ENCODE measurements around the gene PDE7B.

The PDE7B gene

DNA sequence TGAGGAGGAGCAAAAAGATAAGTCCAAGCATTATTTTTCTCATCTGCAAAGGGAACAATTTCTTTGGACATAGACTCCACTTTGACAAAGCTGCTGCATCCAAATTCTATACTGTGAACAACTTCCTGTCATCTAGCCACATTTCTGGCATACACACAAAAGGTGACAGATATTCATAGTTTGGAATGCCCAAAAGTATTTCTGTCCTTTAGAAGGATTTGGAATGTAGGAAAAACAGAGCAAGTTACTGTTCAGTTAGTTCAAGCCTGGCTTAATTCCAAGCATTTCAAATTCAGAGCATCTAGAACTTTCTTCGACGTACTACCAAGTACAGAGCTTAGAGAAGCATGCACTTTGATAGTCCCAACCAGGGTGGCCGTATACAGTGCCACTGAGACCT, 134.0 kb downstream of the PDE7B start:
- no peak for DNase-seq (ENCODE audit: low read depth in 2 of 2)

DNA sequence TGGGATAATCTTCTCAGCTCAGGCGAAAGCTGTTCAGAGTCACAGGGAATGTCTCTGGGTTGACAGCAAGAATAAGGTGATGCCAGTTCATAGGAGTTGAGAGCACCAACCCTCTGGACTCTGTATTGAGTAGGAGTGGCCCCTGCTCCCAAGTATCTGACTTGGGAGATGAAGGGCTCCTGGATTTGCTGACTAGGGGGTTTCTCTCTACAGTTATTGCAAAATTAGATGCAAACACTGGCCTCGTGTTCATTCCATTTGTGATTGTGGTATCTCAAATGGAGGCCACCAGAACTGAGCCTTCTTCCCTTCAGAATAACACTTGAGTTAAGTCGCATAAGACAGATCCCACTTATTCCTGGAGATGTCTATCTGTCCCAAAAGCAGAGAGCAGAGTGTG, 135.7 kb downstream of the PDE7B start:
- no peak for DNase-seq (ENCODE audit: low read depth in 2 of 2)

DNA sequence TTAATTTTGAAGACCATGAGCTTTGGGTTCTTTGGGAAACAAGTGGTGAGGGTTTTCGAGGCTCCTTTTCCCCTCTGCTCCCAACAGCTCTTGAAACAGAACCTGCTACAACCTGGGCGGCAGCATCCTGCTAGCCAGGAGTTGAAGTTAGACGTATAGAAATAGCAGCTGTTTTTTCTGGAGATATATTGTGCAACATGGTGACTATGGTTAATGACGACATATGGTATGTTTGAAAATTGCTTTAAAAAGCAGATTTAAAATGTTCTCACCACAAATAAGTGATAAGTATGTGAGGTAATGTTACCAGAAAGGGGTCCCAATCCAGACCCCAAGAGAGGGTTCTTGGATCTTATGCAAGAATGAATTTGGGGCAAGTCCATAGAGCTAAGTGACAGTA, 138.9 kb downstream of the PDE7B start:
- DNase-seq (ENCODE audit: low read depth in 2 of 2): no peak

DNA sequence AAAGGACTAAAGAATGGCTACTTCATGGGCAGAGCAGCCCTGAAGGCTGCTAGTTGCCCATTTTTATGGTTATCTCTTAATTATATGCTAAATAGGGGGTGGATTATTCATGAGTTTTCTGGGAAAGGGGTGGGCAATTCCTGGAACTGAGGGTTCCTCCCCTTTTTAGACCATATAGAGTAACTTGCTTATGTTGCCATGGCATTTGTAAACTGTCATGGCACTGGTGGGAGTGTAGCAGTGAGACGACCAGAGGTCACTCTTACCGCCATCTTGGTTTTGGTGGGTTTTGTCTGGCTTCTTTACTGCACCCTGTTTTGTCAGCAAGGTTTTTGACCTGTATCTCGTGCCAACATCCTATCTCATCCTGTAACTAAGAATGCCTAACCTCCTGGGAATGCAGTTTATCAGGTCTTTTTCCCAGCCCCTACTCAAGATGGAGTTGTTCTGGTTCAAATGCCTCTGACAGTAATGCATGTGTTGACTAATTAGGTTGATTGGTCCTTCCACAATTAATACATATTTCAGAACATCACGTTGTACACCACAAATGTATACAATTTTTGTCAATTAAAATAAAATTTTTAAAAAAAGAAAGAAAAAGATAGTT, 139.5 kb downstream of the PDE7B start:
- no peak for DNase-seq (ENCODE audit: low read depth in 2 of 2)

DNA sequence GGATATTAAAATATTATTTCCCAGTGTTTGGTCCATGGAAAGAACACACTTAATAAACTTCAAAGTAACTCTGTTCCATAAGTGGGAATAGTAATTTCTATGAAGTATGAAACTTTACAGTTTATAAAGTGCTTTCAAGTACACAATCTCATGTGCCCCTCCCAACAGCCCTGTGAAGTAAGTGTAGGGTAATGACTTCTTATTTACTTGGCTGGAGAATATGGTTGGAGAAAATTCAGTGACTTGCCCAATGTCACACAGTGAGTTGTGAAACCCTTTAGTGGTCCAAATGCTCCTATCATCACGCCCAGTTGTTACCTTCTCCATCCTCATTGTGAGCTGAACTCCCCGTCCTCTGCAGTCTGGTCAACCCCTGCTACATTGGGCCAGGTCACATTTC, 141.2 kb downstream of the PDE7B start:
- no peak for DNase-seq (ENCODE audit: low read depth in 2 of 2)

DNA sequence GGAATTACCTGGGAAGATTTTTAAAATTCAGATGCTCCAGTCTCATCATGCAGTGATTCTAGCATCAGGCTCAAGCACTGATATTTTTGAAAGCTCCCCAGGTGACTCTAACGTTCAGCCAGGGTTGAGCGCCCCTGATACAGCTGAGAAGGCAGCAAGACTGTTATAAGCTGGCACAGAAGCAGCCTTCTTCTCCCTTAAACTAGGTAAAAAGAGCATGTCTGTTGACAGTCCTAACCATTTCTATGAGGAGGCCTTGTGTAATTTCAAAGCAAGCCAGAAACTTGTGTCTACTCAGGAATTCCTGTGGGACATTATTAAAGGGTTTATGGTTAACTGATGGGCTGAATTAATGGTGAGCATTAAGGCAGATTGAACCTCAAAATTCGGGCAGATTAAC, 141.9 kb downstream of the PDE7B start:
- DNase-seq (ENCODE audit: low read depth in 2 of 2): no peak

DNA sequence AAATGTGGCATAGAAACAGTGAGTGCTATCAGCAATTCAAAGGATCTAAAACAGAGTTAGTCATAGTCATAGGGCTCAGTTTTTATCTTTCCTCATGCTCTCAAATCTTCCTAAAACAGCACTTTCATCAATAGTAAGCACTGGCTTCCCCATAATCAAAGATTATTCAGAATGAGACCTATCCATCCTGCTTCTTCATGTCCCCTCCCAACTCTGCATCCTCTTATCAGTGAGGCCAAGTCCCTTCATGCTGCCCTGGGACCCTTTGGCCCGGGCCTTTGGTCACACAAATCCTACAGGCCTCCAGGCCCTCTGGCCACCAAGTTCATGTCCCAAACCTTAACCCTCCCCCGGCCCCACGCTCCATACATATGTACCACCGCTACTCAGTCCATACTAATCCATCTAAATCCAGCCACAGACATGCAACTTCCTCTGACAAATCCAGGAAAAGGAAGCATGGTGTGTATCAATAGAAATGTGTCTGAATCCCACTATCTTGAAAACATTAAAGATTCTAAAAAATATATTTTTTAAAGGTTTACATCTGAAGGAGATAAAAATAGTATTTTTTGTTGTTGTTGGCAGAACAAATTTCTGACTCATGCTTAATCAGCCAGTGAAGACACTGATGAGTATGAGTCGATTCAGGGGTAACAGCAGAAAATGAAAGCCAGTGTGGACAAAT, 143.5 kb downstream of the PDE7B start:
- DNase-seq (ENCODE audit: low read depth in 2 of 2): no peak

DNA sequence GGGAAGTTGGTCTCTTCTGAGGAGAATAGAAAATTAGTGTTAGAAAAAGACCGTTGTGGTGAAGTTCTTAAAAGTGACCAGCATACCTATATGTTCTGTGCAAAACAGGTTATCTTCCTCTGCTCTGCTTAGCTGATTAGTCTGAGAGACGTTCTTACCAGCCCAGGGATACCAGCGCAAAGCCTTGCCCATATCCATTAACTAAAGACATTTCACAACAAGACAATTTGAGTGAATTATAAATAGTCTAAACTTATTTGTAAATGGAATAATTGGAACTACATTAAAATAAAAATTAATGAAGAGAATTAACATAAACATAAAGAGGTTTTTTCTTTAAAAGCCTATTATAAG, 144.0 kb downstream of the PDE7B start:
- no peak for DNase-seq (ENCODE audit: low read depth in 2 of 2)

DNA sequence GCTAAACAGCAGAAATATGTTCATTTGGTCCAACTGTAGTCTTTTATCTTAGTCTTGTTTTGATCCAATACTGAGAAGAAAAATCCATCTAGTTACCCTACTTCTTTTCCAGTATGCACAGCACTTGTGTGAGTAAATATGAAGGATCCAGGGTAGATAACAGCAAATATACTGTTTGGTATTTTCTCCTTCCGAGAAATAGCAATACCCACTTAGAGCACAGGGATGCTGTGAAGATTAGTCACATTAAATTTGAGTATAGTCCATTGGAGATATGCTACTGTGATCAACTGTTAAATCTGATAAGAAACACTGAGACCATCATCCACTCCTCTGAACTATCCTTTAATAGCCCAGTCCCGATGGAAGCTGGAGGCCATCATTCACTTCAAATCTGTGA, 145.2 kb downstream of the PDE7B start:
- DNase-seq (ENCODE audit: low read depth in 2 of 2): no peak

DNA sequence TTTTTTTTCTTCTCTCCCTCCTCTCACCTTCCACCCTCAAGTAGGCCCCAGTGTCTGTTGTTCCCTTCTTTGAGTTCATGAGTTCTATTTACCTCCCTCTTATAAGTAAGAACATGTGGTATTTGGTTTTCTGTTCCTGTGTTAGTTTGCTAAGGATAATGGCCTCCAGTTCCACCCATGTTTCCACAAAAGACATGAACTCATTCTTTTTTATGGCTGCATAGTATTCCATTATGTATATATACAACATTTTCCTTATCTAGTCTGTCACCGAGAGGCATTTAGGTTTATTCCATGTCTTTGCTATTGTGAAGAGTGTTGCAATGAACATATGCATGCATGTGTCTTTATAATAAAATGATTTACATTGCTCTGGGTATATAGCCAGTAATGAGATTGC, 147.9 kb downstream of the PDE7B start:
- no peak for DNase-seq (ENCODE audit: low read depth in 2 of 2)

DNA sequence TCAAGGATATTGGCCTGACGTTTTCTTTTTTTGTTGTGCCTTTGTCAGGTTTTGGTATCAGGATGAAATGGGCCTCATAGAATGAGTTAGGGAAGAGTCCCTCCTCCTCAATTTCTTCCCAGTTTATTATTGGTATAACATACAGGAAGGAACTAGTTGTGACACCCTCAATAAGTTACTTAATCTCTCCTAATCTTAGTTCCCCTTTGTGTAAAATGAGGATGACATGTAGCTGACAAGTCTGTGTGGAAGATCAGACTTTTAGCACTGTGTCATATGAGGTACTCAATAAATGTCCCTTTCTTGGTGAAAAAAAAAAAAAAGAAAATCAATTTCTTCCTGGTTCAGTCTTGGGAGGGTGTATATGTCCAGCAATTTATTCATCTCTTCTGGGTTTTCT, 155.8 kb downstream of the PDE7B start:
- no peak for DNase-seq (ENCODE audit: low read depth in 2 of 2)

DNA sequence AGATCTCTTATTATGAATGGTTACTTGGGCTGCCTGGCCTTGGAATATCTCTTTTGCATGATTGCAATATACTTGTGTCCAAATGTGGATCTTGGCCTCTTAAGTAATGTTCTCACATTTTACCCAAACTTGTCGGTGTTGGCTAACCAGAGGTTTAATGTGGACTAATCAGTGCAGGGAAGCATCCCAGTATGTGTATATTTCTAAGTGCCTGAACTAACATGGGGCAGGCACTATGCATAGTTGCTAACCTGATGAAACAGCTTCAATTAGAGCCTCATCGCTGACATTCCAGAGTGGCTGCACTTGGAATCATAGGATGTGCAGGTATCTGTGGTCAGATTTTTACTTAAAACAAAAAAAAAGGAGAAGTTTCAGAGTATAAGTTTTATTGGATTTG, 160.0 kb downstream of the PDE7B start:
- DNase-seq (ENCODE audit: low read depth in 2 of 2): no peak

DNA sequence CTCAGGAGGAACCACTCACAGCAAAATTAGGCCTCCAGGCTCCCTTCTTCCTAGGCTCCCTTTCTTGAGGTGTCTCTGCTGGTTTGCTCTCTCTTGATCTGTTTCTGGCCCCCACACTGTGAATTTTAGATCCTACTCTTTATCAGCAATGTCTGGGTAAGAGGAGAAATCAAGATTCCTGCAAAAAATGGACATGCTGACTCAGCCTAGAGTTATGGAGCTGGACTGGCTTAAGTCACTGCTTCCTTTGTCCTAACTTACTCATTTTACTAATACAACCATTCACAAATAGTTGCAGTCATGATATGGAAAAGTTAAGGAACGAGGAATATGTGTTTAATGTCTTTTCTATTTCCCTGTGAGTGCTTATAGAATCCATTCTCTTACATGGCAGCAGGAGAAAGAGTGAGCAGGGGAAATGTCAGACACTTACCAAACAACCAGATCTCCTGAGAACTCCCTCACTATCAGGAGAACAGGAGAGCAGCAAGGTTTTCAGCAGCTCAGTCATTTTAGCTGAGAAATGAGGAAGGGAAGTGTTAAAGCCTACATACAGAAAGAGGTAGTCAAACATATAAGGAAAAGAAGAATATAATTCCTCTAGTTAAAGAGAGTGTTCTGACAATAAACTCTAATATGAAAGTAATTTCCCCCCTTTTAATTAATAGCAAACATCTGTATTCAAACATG, 160.8 kb downstream of the PDE7B start:
- DNase-seq (ENCODE audit: low read depth in 2 of 2): no peak

DNA sequence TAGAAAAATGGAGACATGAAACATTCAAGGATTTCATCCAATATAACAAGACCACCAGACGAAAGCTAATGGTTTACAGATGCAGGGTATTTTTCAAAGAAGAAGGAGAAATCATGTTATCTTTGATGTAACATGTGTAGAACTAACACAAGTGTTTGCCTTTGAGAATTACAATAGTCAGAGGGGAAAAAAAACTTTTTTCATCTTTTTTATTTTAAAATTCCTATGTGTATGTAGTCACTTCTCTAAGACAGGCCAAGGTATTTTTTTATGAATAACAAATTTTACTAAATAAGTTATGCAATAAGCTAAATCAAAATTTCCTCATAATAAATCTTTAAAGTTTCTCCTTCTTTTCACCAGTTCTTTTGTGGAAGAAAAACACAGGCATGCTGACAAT, 161.4 kb downstream of the PDE7B start:
- DNase-seq (ENCODE audit: low read depth in 2 of 2): no peak

DNA sequence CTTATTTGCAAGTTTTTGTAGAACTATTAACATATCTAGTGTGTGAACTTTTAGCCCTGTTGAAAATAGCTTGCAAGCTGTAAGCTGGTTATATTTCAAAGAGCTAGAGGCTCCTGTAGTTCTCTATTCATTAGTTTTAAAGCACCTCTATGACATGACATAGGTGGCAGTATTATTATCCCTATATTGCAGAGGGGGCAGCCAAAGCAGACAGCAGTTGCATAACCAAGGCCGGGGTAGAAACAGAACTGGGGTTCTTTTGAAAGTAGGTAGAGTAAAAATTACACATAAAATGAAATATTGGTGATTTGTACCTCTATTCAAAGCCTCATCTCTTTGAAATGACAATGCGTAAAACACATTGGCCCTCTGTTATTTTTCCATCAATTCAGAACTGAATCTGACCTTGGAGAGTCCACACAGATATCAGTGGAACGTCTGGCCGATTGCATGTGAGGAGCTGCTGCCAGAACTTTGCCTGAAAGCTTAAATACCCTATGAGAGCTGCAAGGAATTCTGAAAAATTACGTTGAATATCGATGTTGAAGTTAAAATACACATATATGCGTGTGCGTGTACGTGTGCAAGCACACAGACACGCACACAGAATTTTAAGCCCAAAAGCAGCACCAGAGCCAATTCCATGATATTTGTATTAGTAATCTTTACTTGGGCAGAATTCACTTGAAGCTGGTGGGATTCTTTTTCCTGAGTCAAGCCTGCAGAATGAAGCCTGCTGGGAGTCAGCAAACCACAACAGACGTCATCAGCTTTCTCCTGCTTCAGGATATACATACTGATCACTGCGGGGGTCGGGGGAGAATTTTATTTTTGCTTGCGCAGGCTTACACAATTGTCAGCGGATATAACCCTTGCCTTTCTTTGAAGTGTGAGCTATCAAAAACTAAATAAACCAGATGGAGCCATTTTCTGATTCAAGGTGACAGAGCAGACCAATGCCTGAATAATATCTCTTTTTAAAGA, 163.2 kb downstream of the PDE7B start:
- DNase-seq (ENCODE audit: low read depth in 2 of 2): no peak

DNA sequence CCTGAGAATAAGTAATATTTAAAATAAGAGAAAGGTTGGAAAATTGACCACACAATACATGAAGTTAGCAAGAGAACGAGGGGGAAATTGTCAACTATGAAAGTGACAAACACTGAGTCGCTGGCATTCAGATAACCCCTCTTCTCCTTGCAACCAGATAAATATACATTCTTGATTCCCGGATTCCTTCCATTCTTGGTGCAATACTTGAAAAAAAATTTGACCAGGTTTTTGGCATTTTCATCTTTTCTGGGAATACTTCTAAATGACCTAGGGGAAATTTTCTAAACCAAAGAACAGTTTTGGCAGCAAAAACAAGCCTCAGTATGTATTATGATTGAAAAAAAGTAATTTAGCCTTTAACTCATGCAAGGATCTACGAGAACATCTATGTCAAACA, 164.0 kb downstream of the PDE7B start:
- no peak for DNase-seq (ENCODE audit: low read depth in 2 of 2)

DNA sequence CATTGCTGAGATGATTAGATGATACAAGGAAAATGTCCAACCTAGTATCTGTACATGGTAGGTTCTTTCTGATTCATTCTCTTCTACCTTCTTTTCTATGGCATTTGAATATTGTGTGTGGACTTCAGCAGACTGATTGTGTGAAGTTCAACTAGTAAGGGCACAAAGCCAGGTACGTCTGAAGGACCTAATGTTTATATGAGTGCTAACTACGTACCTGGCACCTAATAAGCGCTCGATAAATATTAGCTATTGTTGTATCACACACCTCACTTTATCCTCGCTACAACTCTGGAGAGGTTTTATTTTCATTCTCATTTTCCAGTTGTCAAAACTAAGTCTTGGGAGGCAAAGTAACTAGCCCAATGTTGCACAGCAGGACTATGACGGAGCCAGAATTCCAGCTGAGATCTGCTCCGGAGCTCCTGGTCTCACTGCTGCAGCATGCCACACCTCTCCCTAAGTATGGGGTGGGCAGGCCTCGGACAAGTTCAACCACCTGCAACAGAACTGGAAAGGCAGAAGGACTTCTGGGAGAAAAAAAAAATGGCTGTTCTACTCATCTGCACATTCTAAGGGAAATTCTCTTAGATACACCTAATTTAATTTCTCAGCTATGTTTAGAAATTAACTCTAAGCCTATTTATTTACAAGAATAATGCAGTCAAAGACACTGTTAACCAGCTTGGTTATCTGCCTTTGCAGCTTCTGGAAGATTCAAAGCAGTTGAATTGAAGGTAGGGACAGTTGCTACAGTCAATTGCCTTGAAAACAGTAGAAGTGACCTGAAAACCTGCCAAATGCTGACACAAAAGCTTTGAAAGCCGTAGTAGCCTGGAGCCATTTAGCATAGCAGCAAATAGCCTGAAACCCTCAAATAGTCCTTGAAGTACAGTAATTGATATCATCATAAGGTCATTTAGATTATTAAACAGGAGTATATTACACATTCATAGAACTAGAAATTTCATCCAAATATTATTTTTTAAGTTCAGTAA, 165.0 kb downstream of the PDE7B start:
- DNase-seq (ENCODE audit: low read depth in 2 of 2): no peak

DNA sequence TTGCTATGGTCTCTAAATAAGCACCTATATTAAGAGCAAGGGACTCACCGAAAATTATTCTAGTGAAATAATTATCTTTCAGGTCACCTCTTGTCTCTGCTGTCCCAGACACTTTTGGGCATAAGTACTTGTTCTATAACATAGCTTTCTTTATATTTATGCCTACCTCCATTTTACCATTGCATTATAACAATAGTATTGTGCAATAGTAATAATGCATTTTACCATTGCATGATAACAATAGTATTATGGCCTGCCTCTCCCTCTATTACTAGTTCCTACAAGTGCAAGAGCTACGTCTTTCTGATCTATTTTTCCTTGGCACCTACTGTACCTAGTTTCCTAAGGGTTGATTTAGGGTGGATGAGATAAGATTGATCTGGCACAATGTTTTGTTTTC, 169.2 kb downstream of the PDE7B start:
- DNase-seq (ENCODE audit: low read depth in 2 of 2): no peak

DNA sequence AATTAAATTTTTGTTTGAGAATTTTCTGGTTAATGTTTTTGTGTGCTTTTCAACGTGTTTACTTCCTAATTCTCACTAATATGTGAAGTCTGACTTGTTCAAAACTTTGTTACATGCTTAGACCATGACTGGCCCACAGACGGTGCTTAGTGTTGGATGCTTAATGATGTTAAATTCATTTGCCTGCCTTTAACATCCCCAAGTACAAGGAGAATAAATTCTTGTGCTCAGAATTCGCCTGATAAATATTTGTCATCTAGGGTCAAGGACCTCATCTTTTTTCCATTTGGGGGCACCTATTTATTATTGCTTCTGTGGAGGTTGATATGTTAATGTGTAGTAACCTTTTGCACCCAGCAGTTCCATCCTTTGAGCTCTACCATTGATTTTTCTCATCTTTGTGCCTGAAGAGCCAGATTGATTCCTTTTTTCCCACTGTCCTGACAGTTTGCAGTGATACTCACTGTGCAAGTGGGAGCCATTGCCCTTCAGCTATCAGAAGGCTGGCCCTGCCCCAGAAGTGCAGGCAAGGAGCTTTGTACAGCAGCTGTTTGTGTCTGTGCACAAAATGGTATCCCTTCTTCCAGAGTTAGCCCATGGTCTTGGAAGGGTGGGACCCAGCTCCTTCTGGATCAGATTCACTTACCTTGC, 170.8 kb downstream of the PDE7B start:
- DNase-seq (ENCODE audit: low read depth in 2 of 2): no peak

DNA sequence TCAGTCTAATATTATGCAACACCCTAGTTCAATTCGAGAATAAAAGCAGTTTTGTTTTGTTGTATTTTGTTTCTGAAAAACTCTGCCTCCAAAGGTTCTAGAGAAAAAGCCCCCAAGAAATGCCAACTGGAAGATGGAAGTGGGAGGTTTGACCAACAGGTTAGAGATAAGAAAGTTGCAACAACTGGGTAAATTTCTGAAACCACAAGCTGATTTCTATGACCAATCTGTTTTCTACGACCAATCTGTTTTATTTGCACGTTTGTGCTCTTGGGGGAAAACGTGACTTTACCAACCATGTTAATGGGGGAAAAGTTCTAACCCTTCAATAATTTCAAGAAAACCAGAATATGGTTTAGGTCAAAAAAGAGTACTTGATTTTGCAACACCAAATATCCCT, 173.2 kb downstream of the PDE7B start:
- DNase-seq (ENCODE audit: low read depth in 2 of 2): no peak

DNA sequence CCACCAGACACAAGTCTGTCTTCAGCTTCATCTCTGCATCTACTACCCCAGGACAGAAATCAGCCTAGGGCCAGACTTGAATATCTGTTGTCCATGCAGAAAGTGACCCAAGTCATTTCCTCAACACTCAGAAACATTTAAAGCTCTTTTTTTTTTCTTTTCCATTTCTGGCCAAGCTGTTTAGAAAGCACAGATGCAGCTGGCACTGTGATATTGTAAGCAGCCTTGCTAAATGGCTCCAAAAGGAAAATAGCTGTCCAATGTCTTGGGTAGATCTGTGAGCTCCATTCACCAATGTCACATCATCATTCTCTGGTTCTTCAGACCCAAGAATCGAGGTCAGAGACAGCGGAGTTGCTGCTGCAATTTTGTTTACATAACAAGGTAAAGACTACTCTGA, 174.2 kb downstream of the PDE7B start:
- DNase-seq (ENCODE audit: low read depth in 2 of 2): no peak

All from stimulated activated CD4-positive, alpha-beta T cell treated with anti-CD3 and anti-CD28 coated beads, Interleukin-1b, Interleukin-23, amount 100 ng/mL, for 1 hour (primary cell).